ENCODE measurements around the gene KCTD7.
"Not testable (repeated sequence)": the region's sequence is repeated elsewhere in the genome, so short reads cannot be mapped to it uniquely, and the experiment has no call there.

KCTD7 gene

DNA sequence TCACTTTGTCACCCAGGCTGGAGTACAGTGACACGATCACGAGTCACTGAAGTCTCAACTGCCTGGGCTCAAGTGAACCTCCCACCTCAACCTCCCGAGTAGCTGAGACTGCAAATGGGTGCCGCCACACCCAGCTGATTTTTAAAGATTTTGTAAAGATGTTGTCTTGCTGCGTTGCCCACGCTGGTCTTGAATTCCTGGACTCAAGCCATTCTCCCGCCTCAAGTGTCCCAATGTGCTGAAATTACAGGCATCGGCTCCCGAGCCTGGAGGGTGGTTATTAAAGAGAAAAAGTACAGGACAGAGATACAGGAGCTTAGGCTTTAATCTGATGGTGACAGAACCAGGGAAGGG lies 55.1 kb downstream of the KCTD7 start:
- H3K4me2 ChIP-seq (ENCODE audit: low read length): no peak overlapping the region
- no peaks in the 10 kb centered on the region for H3K9me2 ChIP-seq (ENCODE audit: low read depth, low read length)
- H3K27ac ChIP-seq (ENCODE audit: low read depth, low read length, poor library complexity, severe bottlenecking): no peak overlapping the region
- peaks cover 11% of the 10 kb centered on the region; the same call in 1 of the 2 replicates for H3F3A ChIP-seq (ENCODE audit: insufficient read depth, low read length)
- no peak overlapping the region for H2AFZ ChIP-seq (ENCODE audit: low read length)
- no peaks in the 10 kb centered on the region for H3K27me3 ChIP-seq (ENCODE audit: insufficient read depth, low read length)
- peaks cover 34% of the 10 kb centered on the region for H3K4me1 ChIP-seq (ENCODE audit: insufficient read depth, low read length, severe bottlenecking)
- TF ChIP-seq EZH2 (IDR thresholded peaks at IDR 0.05; ENCODE audit: borderline replicate concordance, low read length): no peak
- TF ChIP-seq, protein P1, sequence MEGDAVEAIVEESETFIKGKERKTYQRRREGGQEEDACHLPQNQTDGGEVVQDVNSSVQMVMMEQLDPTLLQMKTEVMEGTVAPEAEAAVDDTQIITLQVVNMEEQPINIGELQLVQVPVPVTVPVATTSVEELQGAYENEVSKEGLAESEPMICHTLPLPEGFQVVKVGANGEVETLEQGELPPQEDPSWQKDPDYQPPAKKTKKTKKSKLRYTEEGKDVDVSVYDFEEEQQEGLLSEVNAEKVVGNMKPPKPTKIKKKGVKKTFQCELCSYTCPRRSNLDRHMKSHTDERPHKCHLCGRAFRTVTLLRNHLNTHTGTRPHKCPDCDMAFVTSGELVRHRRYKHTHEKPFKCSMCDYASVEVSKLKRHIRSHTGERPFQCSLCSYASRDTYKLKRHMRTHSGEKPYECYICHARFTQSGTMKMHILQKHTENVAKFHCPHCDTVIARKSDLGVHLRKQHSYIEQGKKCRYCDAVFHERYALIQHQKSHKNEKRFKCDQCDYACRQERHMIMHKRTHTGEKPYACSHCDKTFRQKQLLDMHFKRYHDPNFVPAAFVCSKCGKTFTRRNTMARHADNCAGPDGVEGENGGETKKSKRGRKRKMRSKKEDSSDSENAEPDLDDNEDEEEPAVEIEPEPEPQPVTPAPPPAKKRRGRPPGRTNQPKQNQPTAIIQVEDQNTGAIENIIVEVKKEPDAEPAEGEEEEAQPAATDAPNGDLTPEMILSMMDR (IDR thresholded peaks at IDR 0.05; ENCODE audit: low read length): no peak
- no peak overlapping the region for H3K4me3 ChIP-seq (ENCODE audit: low read depth, low read length, poor library complexity, severe bottlenecking)
- peaks cover 18% of the 10 kb centered on the region; the same call in 1 of the 2 replicates for H3K79me2 ChIP-seq (ENCODE audit: insufficient read depth, low read length)
- H3K36me3 ChIP-seq (ENCODE audit: insufficient read depth, low read length): peaks cover 4% of the 10 kb centered on the region; the same call in 1 of the 2 replicates
- H3K9ac ChIP-seq (ENCODE audit: low read length): no peak overlapping the region
- H3K9me3 ChIP-seq (ENCODE audit: low read length): no peaks in the 10 kb centered on the region
- no peaks in the 10 kb centered on the region for H4K20me1 ChIP-seq (ENCODE audit: insufficient read depth, low read length)

DNA sequence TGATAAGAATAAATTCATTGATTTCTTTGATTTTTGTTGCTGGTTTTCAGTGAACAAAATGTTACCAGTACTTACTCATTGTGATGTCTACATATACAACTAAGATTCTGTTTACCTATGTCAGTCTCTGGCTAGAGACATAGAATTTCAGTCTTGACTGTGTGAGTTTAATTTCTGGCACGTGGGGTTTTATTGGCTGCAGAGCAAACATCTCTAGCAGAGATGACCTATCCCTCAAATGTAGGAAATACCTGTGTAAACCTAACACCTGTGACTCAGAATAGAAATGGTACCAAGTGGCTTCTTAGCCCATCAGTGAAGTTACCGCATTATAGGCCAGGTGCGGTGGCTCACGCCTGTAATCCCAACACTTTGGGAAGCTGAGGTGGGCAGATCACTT lies 57.0 kb downstream of the KCTD7 start:
- H3K9ac ChIP-seq (ENCODE audit: low read length); H3K36me3 ChIP-seq (ENCODE audit: insufficient read depth, low read length); H3K9me2 ChIP-seq (ENCODE audit: low read depth, low read length); H3K27me3 ChIP-seq (ENCODE audit: insufficient read depth, low read length); H3F3A ChIP-seq (ENCODE audit: insufficient read depth, low read length); H3K9me3 ChIP-seq (ENCODE audit: low read length); H3K4me3 ChIP-seq (ENCODE audit: low read depth, low read length, poor library complexity, severe bottlenecking); H2AFZ ChIP-seq (ENCODE audit: low read length); H3K27ac ChIP-seq (ENCODE audit: low read depth, low read length, poor library complexity, severe bottlenecking); H4K20me1 ChIP-seq (ENCODE audit: insufficient read depth, low read length); H3K4me2 ChIP-seq (ENCODE audit: low read length): not testable (repeated sequence)
- peaks cover 18% of the 10 kb centered on the region; the same call in 1 of the 2 replicates for H3K79me2 ChIP-seq (ENCODE audit: insufficient read depth, low read length)
- H3K4me1 ChIP-seq (ENCODE audit: insufficient read depth, low read length, severe bottlenecking): peaks cover 16% of the 10 kb centered on the region

DNA sequence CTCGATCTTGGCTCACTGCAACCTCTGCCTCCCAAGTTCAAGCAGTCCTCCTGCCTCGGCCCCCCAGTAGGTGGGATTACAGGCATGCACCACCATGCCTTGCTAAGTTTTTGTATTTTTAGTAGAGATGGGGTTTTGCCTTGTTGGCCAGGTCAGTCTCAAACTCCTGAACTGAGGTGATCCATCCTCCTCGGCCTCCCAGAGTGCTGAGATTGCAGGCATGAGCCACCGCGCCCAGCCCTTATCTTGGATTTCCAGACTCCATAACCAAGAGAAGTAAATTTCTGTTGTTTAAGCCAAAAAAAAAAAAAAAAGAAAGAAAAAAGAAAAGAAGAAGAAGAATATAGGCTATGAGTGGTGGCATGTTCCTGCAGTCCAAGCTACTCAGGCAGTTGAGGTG lies 58.5 kb downstream of the KCTD7 start:
- peaks cover 4% of the 10 kb centered on the region; the same call in 1 of the 2 replicates for H3K36me3 ChIP-seq (ENCODE audit: insufficient read depth, low read length)
- H3K27ac ChIP-seq (ENCODE audit: low read depth, low read length, poor library complexity, severe bottlenecking): no peak overlapping the region
- H3K4me3 ChIP-seq (ENCODE audit: low read depth, low read length, poor library complexity, severe bottlenecking): no peak overlapping the region
- no peak overlapping the region for H3K4me2 ChIP-seq (ENCODE audit: low read length)
- H3K9me2 ChIP-seq (ENCODE audit: low read depth, low read length): no peaks in the 10 kb centered on the region
- no peaks in the 10 kb centered on the region for H4K20me1 ChIP-seq (ENCODE audit: insufficient read depth, low read length)
- H3F3A ChIP-seq (ENCODE audit: insufficient read depth, low read length): no peaks in the 10 kb centered on the region
- H3K79me2 ChIP-seq (ENCODE audit: insufficient read depth, low read length): peaks cover 13% of the 10 kb centered on the region; the same call in 1 of the 2 replicates
- no peak for TF ChIP-seq EZH2 (IDR thresholded peaks at IDR 0.05; ENCODE audit: borderline replicate concordance, low read length)
- TF ChIP-seq, protein P1 (IDR thresholded peaks at IDR 0.05; ENCODE audit: low read length): no peak
- H3K27me3 ChIP-seq (ENCODE audit: insufficient read depth, low read length): no peaks in the 10 kb centered on the region
- no peak overlapping the region for H3K9ac ChIP-seq (ENCODE audit: low read length)
- H3K9me3 ChIP-seq (ENCODE audit: low read length): no peaks in the 10 kb centered on the region
- H2AFZ ChIP-seq (ENCODE audit: low read length): no peak overlapping the region
- H3K4me1 ChIP-seq (ENCODE audit: insufficient read depth, low read length, severe bottlenecking): peaks cover 9% of the 10 kb centered on the region

DNA sequence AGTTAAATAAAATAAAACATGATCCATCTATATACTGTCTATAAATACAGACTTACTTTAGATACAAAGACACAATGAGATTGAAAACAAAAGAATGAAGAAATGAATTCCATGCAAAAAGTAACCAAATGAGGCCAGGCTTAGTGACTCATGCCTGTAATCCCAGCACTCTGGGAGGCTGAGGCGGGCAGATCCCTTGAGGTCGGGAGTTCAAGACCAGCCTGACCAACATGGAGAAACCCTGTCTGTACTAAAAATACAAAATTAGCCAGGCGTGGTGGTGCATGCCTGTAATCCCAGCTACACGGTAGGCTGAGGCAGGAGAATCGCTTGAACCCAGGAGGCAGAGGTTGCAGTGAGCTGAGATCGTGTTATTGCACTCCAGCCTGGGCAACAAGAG lies 59.0 kb downstream of the KCTD7 start:
- not testable (repeated sequence) for H3K27me3 ChIP-seq (ENCODE audit: insufficient read depth, low read length); H3K9ac ChIP-seq (ENCODE audit: low read length); H2AFZ ChIP-seq (ENCODE audit: low read length); H3K4me3 ChIP-seq (ENCODE audit: low read depth, low read length, poor library complexity, severe bottlenecking); H3K4me2 ChIP-seq (ENCODE audit: low read length); H3K9me3 ChIP-seq (ENCODE audit: low read length); H3K9me2 ChIP-seq (ENCODE audit: low read depth, low read length); H3F3A ChIP-seq (ENCODE audit: insufficient read depth, low read length); H4K20me1 ChIP-seq (ENCODE audit: insufficient read depth, low read length); H3K4me1 ChIP-seq (ENCODE audit: insufficient read depth, low read length, severe bottlenecking); H3K27ac ChIP-seq (ENCODE audit: low read depth, low read length, poor library complexity, severe bottlenecking); H3K36me3 ChIP-seq (ENCODE audit: insufficient read depth, low read length)
- peaks cover 13% of the 10 kb centered on the region; the same call in 1 of the 2 replicates for H3K79me2 ChIP-seq (ENCODE audit: insufficient read depth, low read length)
